Prostate gland (tissue), 2 donors: ENCODE data around the gene PLEKHH2. TPM values are rescaled to one million over a fixed set of nuclear protein-coding genes. Genes with fewer than 3 reads are reported as not detected.

ENCODE experiments used
- DNase-seq: peaks from one replicate; pipeline ENCODE4 v3.0.0-alpha.2; 2019; ENCODE audit warnings: low spot score
- H3K27ac ChIP-seq, 2 donors: fragments of 200-600 bp; sonication (generic); 2 replicates each; pipeline ENCODE4 v1.5.1; 2017 to 2019
- H3K27me3 ChIP-seq: fragments of 200-600 bp; sonication (generic); replicated peaks from 2 replicates; pipeline ENCODE4 v1.5.1; 2019; ENCODE audit not compliant: insufficient read depth
- H3K36me3 ChIP-seq, 2 donors: fragments of 200-600 bp; sonication (generic); 1 replicate in 1 of 2; 2 replicates in 1 of 2; pipeline versions ENCODE4 v1.5.1 to v1.8.1; 2017 to 2019
- H3K4me1 ChIP-seq: fragments of 200-600 bp; sonication (generic); replicated peaks from 2 replicates; pipeline ENCODE4 v1.5.1; 2019
- H3K4me3 ChIP-seq, 2 donors: fragments of 200-600 bp; sonication (generic); 2 replicates each; pipeline ENCODE4 v1.5.1; 2017 to 2019
- H3K9me3 ChIP-seq: fragments of 200-600 bp; sonication (generic); 2 replicates; pipeline ENCODE4 v1.5.1; 2017
- CTCF ChIP-seq, 4 experiments: fragments of 200-600 bp in 2 of 4; fragments of 450-650 bp in 2 of 4; sonication (generic) in 2 of 4; IDR thresholded peaks; 1 replicate in 3 of 4; 2 replicates in 1 of 4; pipeline ENCODE4 v1.5.1; 2016 to 2019; ENCODE audit warnings: antibody characterized with exemption in 4 of 4, mild to moderate bottlenecking in 2 of 4, moderate library complexity in 2 of 4
- POLR2A ChIP-seq: fragments of 450-650 bp; IDR thresholded peaks from one replicate; pipeline ENCODE4 v1.6.1; 2016; ENCODE audit warnings: antibody characterized with exemption, mild to moderate bottlenecking
- POLR2AphosphoS5 ChIP-seq: sonication (generic); formaldehyde crosslinking; IDR thresholded peaks from one replicate; pipeline ENCODE4 v1.6.1; 2017; ENCODE audit warnings: antibody characterized with exemption
- WGBS: methylation state at CpG from one replicate; pipeline ENCODE4 v1.1.5; 2018; 5-methylcytosine and 5-hydroxymethylcytosine counted together
- intact Hi-C: fragments of 100-400 bp; cut with DNase I; formaldehyde crosslinking; loops from one replicate; pipeline ENCODE4 v1.14.2; 2022
- total RNA-seq, 2 donors: library from RNA; depleted of rRNA; stranded (reverse); fragments of >200 nt; gene quantifications; one replicate each; pipeline ENCODE4 v1.1.0, GENCODE V29; 2016

Gene PLEKHH2
- total RNA-seq, 2 donors from 2014 or later = 5.9 to 25.2 TPM

GRCh38 chr2:43743706-43744105 lies 106.6 kb downstream of the PLEKHH2 start:
- WGBS = 75% methylated on average over 5 of the region's 5 CpGs
- no peaks in the 10 kb centered on the region for H3K36me3 ChIP-seq
- H3K4me1 ChIP-seq = no peaks in the 10 kb centered on the region
- no peaks in the 10 kb centered on the region for H3K27me3 ChIP-seq
- DNase-seq = no peak
- H3K4me3 ChIP-seq = no peak overlapping the region
- intact Hi-C loops = no loop called here
- TF ChIP-seq CTCF (IDR thresholded peaks at IDR 0.05) (no peak), POLR2AphosphoS5 (no peak), POLR2A (no peak)
- H3K27ac ChIP-seq = no peak overlapping the region
- no peaks in the 10 kb centered on the region for H3K9me3 ChIP-seq

DNA sequence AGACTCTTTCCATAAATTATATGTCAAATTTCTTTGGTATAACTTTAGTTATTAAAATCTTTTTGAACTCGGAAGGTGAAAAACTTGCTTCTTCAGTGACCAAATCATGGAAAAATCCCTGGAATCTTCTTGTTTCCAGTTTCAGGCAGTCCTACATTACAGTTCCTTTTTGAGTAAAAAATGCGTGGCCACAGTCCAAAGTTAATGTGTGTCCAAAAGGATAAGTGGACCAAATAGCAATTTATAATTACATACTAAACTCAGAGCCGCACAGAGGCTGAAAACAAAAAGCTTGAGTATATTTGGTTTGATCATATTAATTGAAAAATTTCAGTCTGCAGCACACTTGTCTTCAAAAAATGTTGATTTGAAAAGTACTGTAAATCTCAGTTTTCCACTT lies 108.4 kb downstream of the PLEKHH2 start:
- Histone ChIP-seq H3K27me3 (no peaks in the 10 kb centered on the region), H3K9me3 (no peaks in the 10 kb centered on the region), H3K36me3 (no peaks in the 10 kb centered on the region), H3K27ac (no peak overlapping the region), H3K4me3 (no peak overlapping the region), H3K4me1 (no peaks in the 10 kb centered on the region)
- 60% methylated on average over 3 of the region's 3 CpGs for WGBS
- TF ChIP-seq CTCF (IDR thresholded peaks at IDR 0.05) (no peak), POLR2A (no peak), POLR2AphosphoS5 (no peak)
- DNase-seq = no peak
- intact Hi-C loops = no loop called here

GRCh38 chr2:43748333-43748732 lies 111.3 kb downstream of the PLEKHH2 start:
- no peaks in the 10 kb centered on the region for H3K36me3 ChIP-seq
- H3K27ac ChIP-seq = no peak overlapping the region
- 74% methylated on average over 5 of the region's 5 CpGs for WGBS
- no peaks in the 10 kb centered on the region for H3K4me1 ChIP-seq
- intact Hi-C loops = no loop called here
- no peak for DNase-seq
- TF ChIP-seq POLR2AphosphoS5 (no peak), POLR2A (no peak), CTCF (IDR thresholded peaks at IDR 0.05) (no peak)
- no peaks in the 10 kb centered on the region for H3K9me3 ChIP-seq
- no peak overlapping the region for H3K4me3 ChIP-seq
- no peaks in the 10 kb centered on the region for H3K27me3 ChIP-seq

DNA sequence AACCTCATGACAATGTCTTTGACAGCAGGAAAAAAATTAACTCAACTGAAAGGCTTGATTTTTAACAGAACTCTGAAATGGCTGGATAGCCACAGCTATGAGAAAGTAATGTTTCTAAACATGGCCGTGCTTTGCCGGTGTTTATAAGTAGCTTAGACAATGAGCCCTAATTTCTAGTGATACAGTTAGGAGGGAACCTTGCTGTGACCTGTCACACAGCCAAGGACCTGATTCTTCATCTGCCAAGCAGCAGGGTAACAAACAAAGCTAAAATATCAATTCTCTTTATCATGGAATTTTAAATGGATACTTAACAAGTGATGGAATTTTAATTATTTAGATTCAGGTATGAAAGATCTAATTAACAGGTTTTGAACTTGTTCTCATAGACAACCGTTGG lies 112.5 kb downstream of the PLEKHH2 start:
- intact Hi-C loops = no loop called here
- WGBS = 37% methylated on average over 3 of the region's 3 CpGs
- H3K36me3 ChIP-seq = no peaks in the 10 kb centered on the region
- H3K27me3 ChIP-seq = no peaks in the 10 kb centered on the region
- no peak for DNase-seq
- TF ChIP-seq CTCF (IDR thresholded peaks at IDR 0.05) (no peak), POLR2A (no peak), POLR2AphosphoS5 (no peak)
- no peaks in the 10 kb centered on the region for H3K4me1 ChIP-seq
- no peak overlapping the region for H3K27ac ChIP-seq
- H3K4me3 ChIP-seq = no peak overlapping the region
- no peaks in the 10 kb centered on the region for H3K9me3 ChIP-seq

- TF ChIP-seq POLR2A (no peak), CTCF (IDR thresholded peaks at IDR 0.05) (no peak), POLR2AphosphoS5 (no peak)
- WGBS = 97% methylated on average over 5 of the region's 5 CpGs
- Histone ChIP-seq H3K27me3 (no peaks in the 10 kb centered on the region), H3K4me1 (no peaks in the 10 kb centered on the region), H3K4me3 (no peak overlapping the region), H3K27ac (no peak overlapping the region), H3K9me3 (no peaks in the 10 kb centered on the region), H3K36me3 (no peaks in the 10 kb centered on the region)
- intact Hi-C loops = no loop called here
- DNase-seq = no peak
Measured at GRCh38 chr2:43751476-43751990, 114.5 kb downstream of the PLEKHH2 start.
